SH-SY5Y (cell line): ENCODE measurements around the gene NOL8.

ENCODE experiments used
- GATA2 ChIP-seq: IDR thresholded peaks from 2 replicates; pipeline ENCODE4 v1.6.1; 2011; ENCODE audit warnings: mild to moderate bottlenecking, low read depth, low read length
- GATA3 ChIP-seq: IDR thresholded peaks from 2 replicates; pipeline ENCODE4 v1.6.1; 2011; ENCODE audit warnings: low read depth, mild to moderate bottlenecking, low read length, moderate library complexity

GRCh38 chr9:92266486-92266885 lies 58.7 kb downstream of the NOL8 start:
- TF ChIP-seq GATA2 (no peak), GATA3 (no peak)
